ENCODE data around the gene FIP1L1.

The FIP1L1 gene

GRCh38 chr4:53480909-53481308 lies 103.5 kb downstream of the FIP1L1 start:
- ATAC-seq (ENCODE audit: insufficient read depth, low read depth) = no peak
- no peaks in the 10 kb centered on the region for H3K4me1 ChIP-seq (ENCODE audit: insufficient read depth, low read length)
- TF ChIP-seq EZH2 (IDR thresholded peaks at IDR 0.05; ENCODE audit: borderline replicate concordance, low read depth, low read length, severe bottlenecking) (no peak), CTCF (IDR thresholded peaks at IDR 0.05; ENCODE audit: borderline replicate concordance, extremely low read depth, low read length, poor library complexity, severe bottlenecking) (no peak)

GRCh38 chr4:53481586-53481985 lies 104.1 kb downstream of the FIP1L1 start:
- TF ChIP-seq EZH2 (IDR thresholded peaks at IDR 0.05; ENCODE audit: borderline replicate concordance, low read depth, low read length, severe bottlenecking) = no peak
- no peak for TF ChIP-seq CTCF (IDR thresholded peaks at IDR 0.05; ENCODE audit: borderline replicate concordance, extremely low read depth, low read length, poor library complexity, severe bottlenecking)
- Histone ChIP-seq H2AFZ (ENCODE audit: low read depth, low read length) (no peak overlapping the region), H3K36me3 (ENCODE audit: insufficient read depth, low read length) (no peaks in the 10 kb centered on the region), H4K20me1 (ENCODE audit: insufficient read depth, low read length) (no peaks in the 10 kb centered on the region), H3K4me1 (ENCODE audit: insufficient read depth, low read length) (no peaks in the 10 kb centered on the region), H3K9ac (ENCODE audit: low read depth, low read length) (no peak overlapping the region), H3K4me2 (ENCODE audit: insufficient read depth, low read length) (no peak overlapping the region), H3K4me3 (ENCODE audit: low read depth in 1 of 2, low read length in 2 of 2) (no peak overlapping the region), H3K79me2 (ENCODE audit: insufficient read depth, low read length) (no peaks in the 10 kb centered on the region), H3K27me3 (ENCODE audit: insufficient read depth, low read length, poor library complexity) (peaks cover 3% of the 10 kb centered on the region), H3K9me3 (ENCODE audit: insufficient read depth, low read length, severe bottlenecking) (no peaks in the 10 kb centered on the region), H3K27ac (ENCODE audit: low read length) (no peak overlapping the region)
- DNase-seq = no peak
- ATAC-seq (ENCODE audit: insufficient read depth, low read depth) = no peak

More at GRCh38 chr4:53480909-53481308, 103.5 kb downstream of the FIP1L1 start:
- no peak overlapping the region for H3K4me2 ChIP-seq (ENCODE audit: insufficient read depth, low read length)
- no peak overlapping the region for H2AFZ ChIP-seq (ENCODE audit: low read depth, low read length)
- no peak overlapping the region for H3K9ac ChIP-seq (ENCODE audit: low read depth, low read length)
- H3K36me3 ChIP-seq (ENCODE audit: insufficient read depth, low read length) = no peaks in the 10 kb centered on the region
- H3K4me3 ChIP-seq (ENCODE audit: low read depth in 1 of 2, low read length in 2 of 2) = no peak overlapping the region
- H3K27me3 ChIP-seq (ENCODE audit: insufficient read depth, low read length, poor library complexity) = peaks cover 3% of the 10 kb centered on the region
- no peak overlapping the region for H3K27ac ChIP-seq (ENCODE audit: low read length)
- H4K20me1 ChIP-seq (ENCODE audit: insufficient read depth, low read length) = no peaks in the 10 kb centered on the region
- no peak for DNase-seq
- no peaks in the 10 kb centered on the region for H3K79me2 ChIP-seq (ENCODE audit: insufficient read depth, low read length)
- no peaks in the 10 kb centered on the region for H3K9me3 ChIP-seq (ENCODE audit: insufficient read depth, low read length, severe bottlenecking)

GRCh38 chr4:53483250-53483649 lies 105.8 kb downstream of the FIP1L1 start:
- no peaks in the 10 kb centered on the region for H3K4me1 ChIP-seq (ENCODE audit: insufficient read depth, low read length)
- H3K36me3 ChIP-seq (ENCODE audit: insufficient read depth, low read length) = no peaks in the 10 kb centered on the region
- H3K4me3 ChIP-seq (ENCODE audit: low read depth in 1 of 2, low read length in 2 of 2) = no peak overlapping the region
- TF ChIP-seq EZH2 (IDR thresholded peaks at IDR 0.05; ENCODE audit: borderline replicate concordance, low read depth, low read length, severe bottlenecking) = no peak
- TF ChIP-seq CTCF (IDR thresholded peaks at IDR 0.05; ENCODE audit: borderline replicate concordance, extremely low read depth, low read length, poor library complexity, severe bottlenecking) = no peak
- H3K27me3 ChIP-seq (ENCODE audit: insufficient read depth, low read length, poor library complexity) = peaks cover 6% of the 10 kb centered on the region
- H3K4me2 ChIP-seq (ENCODE audit: insufficient read depth, low read length) = no peak overlapping the region
- ATAC-seq (ENCODE audit: insufficient read depth, low read depth) (no peak), DNase-seq (no peak)
- H2AFZ ChIP-seq (ENCODE audit: low read depth, low read length) = no peak overlapping the region
- H4K20me1 ChIP-seq (ENCODE audit: insufficient read depth, low read length) = no peaks in the 10 kb centered on the region
- H3K79me2 ChIP-seq (ENCODE audit: insufficient read depth, low read length) = no peaks in the 10 kb centered on the region
- H3K9ac ChIP-seq (ENCODE audit: low read depth, low read length) = no peak overlapping the region
- H3K9me3 ChIP-seq (ENCODE audit: insufficient read depth, low read length, severe bottlenecking) = no peaks in the 10 kb centered on the region
- no peak overlapping the region for H3K27ac ChIP-seq (ENCODE audit: low read length)

Data from DND-41 (cell line).